Sigmoid colon (tissue), 7 donors: ENCODE data around the gene USP4. TPM values are rescaled to one million over a fixed set of nuclear protein-coding genes. Genes with fewer than 3 reads are reported as not detected.

Source experiments
- DNase-seq: peaks from one replicate; pipeline ENCODE4 v3.0.0-alpha.2; 2019
- H3K27ac ChIP-seq, 4 donors: fragments of 200-600 bp; sonication (generic); one replicate each; pipeline ENCODE4 v1.5.1; 2016 to 2019; ENCODE audit warnings: mild to moderate bottlenecking in 1 of 4
- H3K27me3 ChIP-seq, 3 donors: fragments of 200-600 bp; sonication (generic); one replicate each; pipeline ENCODE4 v1.5.1; 2019; ENCODE audit warnings: mild to moderate bottlenecking in 1 of 3
- H3K36me3 ChIP-seq, 4 donors: fragments of 200-600 bp; sonication (generic); one replicate each; pipeline ENCODE4 v1.5.1; 2016 to 2019
- H3K4me1 ChIP-seq, 4 donors: fragments of 200-600 bp; sonication (generic); one replicate each; pipeline ENCODE4 v1.5.1; 2017 to 2019
- H3K4me3 ChIP-seq, 4 donors: fragments of 200-600 bp; sonication (generic); one replicate each; pipeline ENCODE4 v1.5.1; 2017 to 2019; ENCODE audit warnings: mild to moderate bottlenecking in 2 of 4, moderate library complexity in 1 of 4
- H3K9me3 ChIP-seq, 4 donors: fragments of 200-600 bp in 3 of 4; sonication (generic) in 3 of 4; one replicate each; pipeline versions ENCODE4 v1.5.1 to v1.6.1; 2013 to 2019
- CTCF ChIP-seq, 4 experiments: fragments of 450-650 bp in 3 of 4; fragments of 200-600 bp in 1 of 4; IDR thresholded peaks; one replicate each; pipeline ENCODE4 v1.5.1; 2016 to 2019; ENCODE audit warnings: antibody characterized with exemption in 4 of 4, mild to moderate bottlenecking in 3 of 4, moderate library complexity in 2 of 4
- EP300 ChIP-seq, 4 donors: sonication (generic); formaldehyde crosslinking; IDR thresholded peaks; one replicate each; pipeline ENCODE4 v1.6.1; 2017; ENCODE audit warnings: antibody characterized with exemption in 4 of 4
- POLR2A ChIP-seq, 2 donors: fragments of 450-650 bp; IDR thresholded peaks; one replicate each; pipeline ENCODE4 v1.6.1; 2016; ENCODE audit warnings: antibody characterized with exemption in 2 of 2, mild to moderate bottlenecking in 2 of 2, moderate library complexity in 2 of 2
- POLR2AphosphoS5 ChIP-seq, 4 donors: sonication (generic); formaldehyde crosslinking; IDR thresholded peaks; one replicate each; pipeline ENCODE4 v1.6.1; 2017; ENCODE audit warnings: antibody characterized with exemption in 4 of 4
- WGBS, 2 donors: extraction: QIAGEN DNeasy Blood & Tissue Kit; methylation state at CpG; one replicate each; pipeline ENCODE4 v1.1.7; 2013; 5-methylcytosine and 5-hydroxymethylcytosine counted together
- intact Hi-C: fragments of 100-400 bp; cut with DNase I; formaldehyde crosslinking; loops from one replicate; pipeline ENCODE4 v1.15.1; 2023
- polyA plus RNA-seq, 3 donors: library from polyadenylated mRNA; stranded (reverse); fragments of 200-250 nt; gene quantifications; one replicate each; pipeline ENCODE4 v1.2.3, GENCODE V29; 2013
- total RNA-seq, 4 donors: library from RNA; depleted of rRNA; stranded (reverse); fragments of >200 nt; gene quantifications; one replicate each; pipeline ENCODE4 v1.1.0, GENCODE V29; 2016
- donor health status: healthy with polysubstance abuse.
- donor health status: Bipolar disorder and iron deficiency.
- donor health status: healthy.

USP4 gene
- total and polyA plus RNA-seq, 7 donors, result 16.3 to 31.9 (median 22.2) TPM

- no peak for TF ChIP-seq POLR2A (IDR thresholded peaks at IDR 0.05)
- TF ChIP-seq CTCF (IDR thresholded peaks at IDR 0.05), result no peak
- TF ChIP-seq POLR2AphosphoS5 (IDR thresholded peaks at IDR 0.05), result no peak
- no peak for TF ChIP-seq EP300 (IDR thresholded peaks at IDR 0.05)
- Histone ChIP-seq H3K4me3 (no peak overlapping the region), H3K36me3 (no peaks in the 10 kb centered on the region), H3K27ac (no peak overlapping the region), H3K4me1 (peaks cover 0 to 57% (median 38%) of the 10 kb centered on the region in 4 donors), H3K9me3 (no peaks in the 10 kb centered on the region), H3K27me3 (no peaks in the 10 kb centered on the region)
- intact Hi-C loops, result no loop called here
- 66 to 85% methylated on average over 11 of the region's 11 CpGs for WGBS, 2 donors
- no peak for DNase-seq
Observed at GRCh38 chr3:49386056-49386756, 46.4 kb upstream of the USP4 start.

- Histone ChIP-seq H3K27ac (no peak overlapping the region), H3K9me3 (no peaks in the 10 kb centered on the region), H3K4me3 (no peak overlapping the region), H3K36me3 (no peaks in the 10 kb centered on the region), H3K4me1 (peaks cover 0 to 57% (median 41%) of the 10 kb centered on the region in 4 donors), H3K27me3 (no peaks in the 10 kb centered on the region)
- intact Hi-C loops, result no loop called here
- WGBS, 2 donors, result 98% methylated on average over 1 of the region's 1 CpG
- TF ChIP-seq CTCF (IDR thresholded peaks at IDR 0.05) (no peak), EP300 (IDR thresholded peaks at IDR 0.05) (no peak), POLR2AphosphoS5 (IDR thresholded peaks at IDR 0.05) (no peak), POLR2A (IDR thresholded peaks at IDR 0.05) (no peak)
- no peak for DNase-seq
Observed at GRCh38 chr3:49385617-49386016, 45.8 kb upstream of the USP4 start.

- H3K4me3 ChIP-seq, result no peak overlapping the region
- DNase-seq, result no peak
- no peaks in the 10 kb centered on the region for H3K36me3 ChIP-seq
- no peak for TF ChIP-seq EP300 (IDR thresholded peaks at IDR 0.05)
- no peak for TF ChIP-seq POLR2AphosphoS5 (IDR thresholded peaks at IDR 0.05)
- TF ChIP-seq CTCF (IDR thresholded peaks at IDR 0.05), result no peak
- TF ChIP-seq POLR2A (IDR thresholded peaks at IDR 0.05), result no peak
- intact Hi-C loops, result no loop called here
- H3K4me1 ChIP-seq, result peaks cover 0 to 63% (median 37%) of the 10 kb centered on the region in 4 donors
- no peak overlapping the region for H3K27ac ChIP-seq
- no peaks in the 10 kb centered on the region for H3K9me3 ChIP-seq
- 16 to 65% methylated on average over 5 of the region's 5 CpGs for WGBS, 2 donors
- no peaks in the 10 kb centered on the region for H3K27me3 ChIP-seq
Observed at GRCh38 chr3:49383387-49383786, 43.5 kb upstream of the USP4 start.

- DNase-seq, result no peak
- Histone ChIP-seq H3K9me3 (no peaks in the 10 kb centered on the region), H3K4me1 (peaks cover 0 to 47% (median 17%) of the 10 kb centered on the region in 4 donors), H3K27me3 (no peaks in the 10 kb centered on the region), H3K36me3 (peaks cover 3 to 21% (median 19%) of the 10 kb centered on the region in 4 donors), H3K27ac (no peak overlapping the region), H3K4me3 (no peak overlapping the region)
- intact Hi-C loops, result no loop called here
- 86 to 87% methylated on average over 11 of the region's 11 CpGs for WGBS, 2 donors
- no peak for TF ChIP-seq EP300 (IDR thresholded peaks at IDR 0.05)
- no peak for TF ChIP-seq POLR2A (IDR thresholded peaks at IDR 0.05)
- TF ChIP-seq CTCF (IDR thresholded peaks at IDR 0.05), result no peak
- TF ChIP-seq POLR2AphosphoS5 (IDR thresholded peaks at IDR 0.05), result no peak
Observed at GRCh38 chr3:49378249-49378895, 38.5 kb upstream of the USP4 start.
